Activated T-cell treated with anti-CD3 and anti-CD28 coated beads for 48 hours (primary cell): ENCODE data around the gene TMPRSS9.

Experiments used
- DNase-seq: peaks from one replicate; pipeline ENCODE4 v3.0.0-alpha.2; 2020; ENCODE audit warnings: low read depth

The TMPRSS9 gene

DNA sequence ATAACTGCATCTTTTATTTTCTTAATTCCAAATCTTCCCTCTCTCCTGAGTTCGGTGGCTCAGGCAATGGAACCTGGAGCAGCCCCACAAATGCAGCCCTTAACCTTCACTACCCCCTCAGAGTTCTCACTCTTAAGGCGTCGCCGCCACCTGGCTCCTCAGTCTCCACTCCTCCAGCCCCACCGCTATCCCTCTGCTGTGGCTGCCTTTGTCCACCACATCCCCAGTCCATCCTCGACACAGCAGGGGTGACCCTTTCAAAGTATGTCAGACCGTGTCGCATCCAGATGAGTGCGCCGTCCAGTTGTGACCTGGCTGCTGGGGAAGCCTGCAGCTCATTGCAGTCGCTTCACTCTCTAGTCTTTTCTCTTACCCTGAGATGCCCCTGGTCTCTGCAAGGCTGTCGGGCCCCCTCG is 30.6 kb upstream of the TMPRSS9 start:
- DNase-seq: no peak

DNA sequence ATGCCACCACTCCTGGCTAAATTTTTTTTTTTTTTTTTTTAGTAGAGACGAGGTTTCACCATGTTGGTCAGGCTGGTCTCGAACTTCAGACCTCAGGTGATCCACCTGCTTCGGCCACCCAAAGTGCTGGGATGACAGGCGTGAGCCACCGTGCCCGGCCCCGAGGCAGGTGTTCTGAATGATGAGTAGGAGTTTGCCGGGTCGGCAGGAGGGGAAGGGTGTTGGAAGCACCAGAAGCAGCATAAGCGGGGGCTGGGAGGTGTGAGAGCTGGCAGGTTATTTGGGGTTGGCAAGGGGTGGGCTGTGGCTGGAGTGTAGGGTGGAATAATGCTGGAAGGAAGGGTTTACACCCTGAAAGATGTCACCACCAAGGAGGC is 29.8 kb upstream of the TMPRSS9 start:
- DNase-seq: no peak

DNA sequence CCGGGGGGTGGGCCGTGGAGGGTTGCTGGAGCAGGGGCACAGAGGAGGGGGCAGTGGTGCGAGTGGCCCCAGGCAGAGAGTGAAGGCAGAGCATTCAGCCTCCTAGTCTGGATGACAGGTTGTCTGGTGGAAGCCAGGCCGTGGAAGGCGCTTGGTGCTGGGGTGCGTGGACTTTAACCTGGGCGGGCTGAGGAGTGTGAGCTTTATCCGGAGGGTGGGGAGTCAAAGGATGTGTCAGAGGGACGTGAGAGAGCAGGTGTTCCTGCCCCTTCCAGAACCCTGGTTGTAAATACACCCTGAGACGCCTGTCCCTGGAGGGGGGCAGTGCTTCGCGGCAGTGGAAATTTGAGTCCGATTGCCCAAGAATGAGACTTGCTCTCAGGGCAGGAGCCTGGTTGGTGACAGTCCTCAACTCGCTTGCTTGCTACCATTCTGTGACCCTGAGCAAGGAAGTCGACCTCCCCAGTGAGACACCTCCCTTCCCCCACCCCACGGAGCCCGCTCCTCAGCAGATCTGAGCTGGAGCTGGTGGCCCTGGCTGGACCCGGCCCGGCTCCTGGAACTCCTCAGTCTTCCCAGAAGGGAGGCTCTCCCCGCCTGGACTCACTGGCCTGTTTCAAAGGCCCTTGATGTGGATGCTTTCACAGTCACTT is 29.3 kb upstream of the TMPRSS9 start:
- DNase-seq: no peak

DNA sequence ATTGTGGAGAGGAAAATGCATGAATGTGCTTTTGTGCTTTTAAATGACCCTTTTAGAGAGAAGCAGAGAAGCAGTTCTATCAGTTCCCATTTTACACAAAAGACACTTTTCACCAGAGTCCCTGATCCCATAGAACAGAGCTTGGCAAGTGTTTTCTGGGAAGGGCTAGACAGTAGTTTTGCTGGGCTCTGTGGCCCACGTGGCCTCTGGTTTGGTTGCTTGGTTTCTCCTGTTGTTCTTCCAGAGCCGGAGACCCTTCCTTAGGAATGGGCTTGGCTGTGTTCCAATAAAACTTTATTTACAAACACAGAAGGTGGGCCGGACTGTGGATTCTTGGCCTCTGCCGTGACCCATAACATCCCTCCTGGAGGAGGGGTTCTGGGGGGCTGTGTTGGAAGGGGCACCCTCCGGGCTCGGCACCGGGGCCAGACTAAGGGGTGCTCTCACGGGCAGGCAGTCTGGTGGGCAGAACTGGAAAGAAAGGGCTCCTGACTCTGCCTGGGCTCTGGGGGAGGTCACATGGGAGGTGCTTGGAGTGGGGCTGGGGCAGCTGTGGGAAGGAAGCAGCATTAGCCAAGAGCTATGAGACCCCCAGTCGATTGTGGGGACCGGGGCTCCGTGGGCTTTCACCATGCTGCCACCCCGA is 28.3 kb upstream of the TMPRSS9 start:
- no peak for DNase-seq

DNA sequence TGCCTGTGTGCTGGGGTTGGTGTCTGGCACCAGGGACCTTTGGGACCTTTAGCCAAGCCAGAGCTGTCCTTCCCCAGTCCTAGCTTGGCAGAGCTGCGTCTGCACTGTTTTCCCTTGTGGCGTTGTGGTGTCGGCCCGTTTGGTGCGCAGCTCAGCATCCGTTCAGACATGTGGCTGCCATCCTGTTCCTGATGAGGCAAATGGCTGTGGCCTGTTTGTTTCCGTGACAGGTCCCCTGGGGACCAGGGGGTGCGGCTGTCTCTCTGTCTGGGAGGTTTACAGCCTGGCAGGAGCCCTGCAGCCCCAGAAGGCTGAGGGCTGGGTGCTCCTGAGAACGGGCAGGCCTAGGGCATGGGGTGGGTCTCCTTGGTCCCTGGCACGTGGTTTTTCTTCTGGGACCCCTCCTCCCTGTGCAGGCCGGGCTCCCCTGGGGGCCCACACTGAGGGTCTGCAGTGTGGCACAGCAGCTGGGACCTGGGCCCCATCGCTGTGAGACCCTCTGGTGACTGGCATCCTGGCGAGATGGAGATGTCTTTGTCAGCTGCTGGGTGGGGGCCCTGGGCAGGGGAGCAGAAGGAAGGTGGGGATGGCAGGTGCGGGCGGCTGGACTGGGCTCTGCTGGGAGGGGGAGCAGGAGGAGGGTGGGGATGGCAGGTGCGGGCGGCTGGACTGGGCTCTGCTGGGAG is 27.6 kb upstream of the TMPRSS9 start:
- no peak for DNase-seq

DNA sequence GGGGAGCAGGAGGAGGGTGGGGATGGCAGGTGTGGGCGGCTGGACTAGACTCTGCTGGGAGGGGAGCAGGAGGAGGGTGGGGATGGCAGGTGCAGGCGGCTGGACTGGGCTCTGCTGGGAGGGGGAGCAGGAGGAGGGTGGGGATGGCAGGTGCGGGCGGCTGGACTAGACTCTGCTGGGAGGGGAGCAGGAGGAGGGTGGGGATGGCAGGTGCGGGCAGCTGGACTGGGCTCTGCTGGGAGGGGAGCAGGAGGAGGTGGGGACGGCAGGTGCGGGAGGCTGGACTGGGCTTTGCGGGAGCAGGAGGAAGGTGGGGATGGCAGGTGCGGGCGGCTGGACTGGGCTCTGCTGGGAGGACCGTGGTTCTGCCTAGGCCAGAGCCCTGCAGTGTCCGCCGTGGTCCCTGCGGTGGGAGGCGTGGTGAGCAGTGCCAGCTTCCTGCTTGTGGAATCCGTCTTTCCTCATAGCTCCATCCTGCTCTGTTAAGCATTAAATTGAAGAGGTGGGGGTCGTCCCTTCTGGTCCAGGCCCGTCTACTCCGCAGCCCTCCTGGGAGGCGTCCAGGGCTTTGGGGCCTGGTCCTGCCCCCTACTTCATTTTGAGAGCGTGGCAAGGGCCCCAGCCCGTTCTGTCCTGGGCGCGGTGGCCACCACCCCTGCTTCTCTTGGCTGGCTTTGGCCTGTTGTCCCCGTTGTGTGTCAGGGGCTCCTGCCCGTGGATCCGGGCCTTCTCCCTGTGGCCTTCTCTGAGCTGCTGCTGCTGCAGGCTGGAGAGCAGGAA is 26.8 kb upstream of the TMPRSS9 start:
- no peak for DNase-seq

DNA sequence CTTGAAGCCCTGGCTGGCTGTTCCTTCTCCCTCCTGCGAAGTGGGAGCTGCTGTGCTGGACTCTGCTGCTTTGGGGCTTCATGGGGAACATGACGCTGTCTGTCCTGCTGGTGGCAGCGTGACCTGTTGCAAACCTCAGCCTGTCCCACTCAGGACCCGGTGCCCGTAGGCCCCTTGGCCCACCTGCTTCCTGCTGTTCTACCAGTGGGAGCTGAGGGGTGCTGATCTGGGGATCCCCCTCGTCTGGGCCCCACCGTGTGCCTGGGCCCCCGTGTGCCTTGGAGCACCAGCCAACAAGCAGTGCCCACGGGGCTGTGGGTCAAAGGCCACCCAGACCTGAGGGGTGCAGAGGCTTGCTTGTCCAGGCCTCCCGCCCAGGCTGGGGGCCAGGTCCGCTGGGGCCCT is 26.3 kb upstream of the TMPRSS9 start:
- no peak for DNase-seq

DNA sequence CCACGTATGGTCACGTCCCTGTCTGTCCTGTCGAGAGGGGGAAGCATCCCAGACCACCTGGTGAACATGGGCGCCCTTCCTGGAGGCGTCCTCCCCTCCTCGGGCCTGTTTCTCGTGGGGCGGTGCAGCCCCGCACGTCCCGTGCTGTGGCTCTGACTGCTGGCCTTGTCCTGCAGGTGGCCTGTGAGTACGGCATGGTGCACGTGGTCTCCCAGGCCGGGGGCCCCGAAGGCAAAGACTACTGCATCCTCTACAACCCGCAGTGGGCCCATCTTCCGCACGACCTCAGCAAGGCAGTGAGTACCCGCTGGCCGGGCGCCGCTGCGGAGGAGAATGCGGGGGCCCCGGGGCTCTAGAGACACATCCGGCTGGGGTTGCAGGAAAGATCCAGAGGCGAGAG is 25.6 kb upstream of the TMPRSS9 start:
- DNase-seq: no peak

DNA sequence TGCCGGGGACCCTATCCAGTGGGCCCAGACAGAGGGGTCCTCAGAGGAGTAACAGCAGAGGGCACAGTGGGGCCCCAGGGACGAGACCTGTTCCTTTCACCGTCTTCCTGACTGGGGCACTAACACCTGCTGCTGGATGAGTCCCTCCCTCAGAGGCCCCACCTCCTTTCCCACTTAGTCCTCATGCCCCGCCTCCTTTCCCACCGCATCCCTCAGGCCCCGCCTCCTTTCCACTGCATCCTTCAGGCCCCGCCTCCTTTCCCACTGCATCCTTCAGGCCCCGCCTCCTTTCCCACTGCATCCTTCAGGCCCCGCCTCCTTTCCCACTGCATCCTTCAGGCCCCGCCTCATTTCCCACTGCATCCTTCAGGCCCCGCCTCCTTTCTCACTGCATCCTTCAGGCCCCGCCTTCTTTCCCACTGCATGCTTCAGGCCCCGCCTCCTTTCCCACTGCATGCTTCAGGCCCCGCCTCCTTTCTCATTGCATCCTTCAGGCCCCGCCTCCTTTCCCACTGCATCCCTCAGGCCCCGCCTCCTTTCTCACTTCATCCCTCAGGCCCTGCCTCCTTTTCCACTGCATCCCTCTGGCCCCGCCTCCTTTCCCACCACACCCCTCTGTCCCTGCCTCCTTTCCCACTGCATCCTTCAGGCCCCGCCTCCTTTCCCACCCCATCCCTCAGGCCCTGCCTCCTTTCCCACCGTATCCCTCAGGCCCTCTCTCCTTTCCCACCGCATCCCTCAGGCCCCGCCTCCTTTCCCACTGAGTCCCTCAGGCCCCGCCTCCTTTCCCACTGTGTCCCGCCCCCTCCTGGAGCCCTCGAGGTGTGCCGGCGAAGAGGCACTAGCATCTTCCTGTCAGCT is 24.8 kb upstream of the TMPRSS9 start:
- DNase-seq: no peak

DNA sequence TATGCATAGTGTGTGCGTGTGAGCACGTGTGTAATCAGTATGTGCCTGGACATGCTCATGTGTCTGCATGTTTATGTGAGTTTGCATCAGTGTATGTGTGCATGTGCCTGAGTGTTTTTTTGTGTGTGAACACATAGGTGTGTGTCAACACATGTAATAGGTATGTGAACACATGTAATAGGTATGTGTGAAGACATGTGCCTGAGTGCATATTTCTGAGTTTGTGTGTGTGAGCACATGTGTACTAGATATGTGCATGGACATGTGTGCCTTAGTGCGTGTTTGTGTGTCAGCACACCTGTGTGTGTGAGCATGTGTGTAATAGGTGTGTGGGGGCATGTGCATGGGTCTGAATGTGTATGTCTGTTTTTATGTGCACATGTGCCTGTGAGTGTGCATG is 24.2 kb upstream of the TMPRSS9 start:
- DNase-seq: no peak

DNA sequence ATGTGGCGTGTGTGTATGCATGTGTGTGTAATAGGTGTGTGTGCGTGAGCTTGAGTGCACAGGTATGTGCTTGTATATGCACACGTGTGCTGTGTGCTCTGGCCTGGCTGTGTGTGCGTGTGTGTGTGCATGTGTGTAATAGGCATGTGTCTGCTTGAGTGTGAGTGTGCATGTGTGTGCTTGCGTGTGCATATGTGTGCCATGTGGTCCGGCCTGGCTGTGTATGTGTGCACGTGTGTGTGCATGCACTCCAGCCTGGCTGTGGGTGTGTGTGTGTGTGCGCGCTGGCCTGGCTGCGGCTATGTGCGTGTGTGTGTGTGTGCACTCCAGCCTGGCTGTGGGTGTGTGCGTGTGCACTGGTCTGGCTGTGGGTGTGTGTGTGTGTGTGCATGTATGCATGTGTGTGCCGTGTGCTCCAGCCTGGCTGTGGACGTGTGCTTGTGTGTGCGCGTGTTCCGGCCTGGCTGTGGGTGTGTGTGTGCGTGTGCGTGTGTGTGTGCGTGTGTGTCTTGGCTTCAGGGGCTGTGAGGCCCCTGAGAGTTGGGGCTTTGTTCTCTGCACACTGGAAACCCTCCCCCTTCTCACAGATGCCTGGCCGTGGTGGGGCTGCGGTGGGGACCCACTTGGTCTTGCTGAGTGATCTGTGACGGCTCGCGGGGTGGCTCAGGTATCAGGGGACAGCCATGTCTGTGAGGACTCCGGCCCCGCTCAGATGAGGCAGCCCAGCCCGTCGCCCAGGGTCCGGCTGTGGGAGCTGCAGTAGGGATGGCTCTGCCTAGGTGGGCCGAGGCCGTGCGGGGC is 23.3 kb upstream of the TMPRSS9 start:
- DNase-seq: no peak

DNA sequence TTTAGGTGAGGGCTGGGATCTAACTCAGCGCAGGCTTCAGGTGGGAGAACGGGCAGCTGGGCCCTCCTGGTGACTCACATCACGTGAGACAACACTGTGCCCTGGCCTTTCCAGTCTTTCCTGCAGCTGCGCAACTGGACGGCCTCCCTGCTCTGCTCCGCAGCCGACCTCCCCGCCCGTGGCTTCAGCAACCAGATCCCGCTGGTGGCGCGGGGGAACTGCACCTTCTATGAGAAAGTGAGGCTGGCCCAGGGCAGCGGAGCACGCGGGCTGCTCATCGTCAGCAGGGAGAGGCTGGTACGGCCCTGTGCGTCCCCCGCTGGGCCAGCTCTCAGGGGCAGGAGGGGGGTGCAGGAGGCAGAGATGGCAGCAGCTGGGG is 22.7 kb upstream of the TMPRSS9 start:
- no peak for DNase-seq

DNA sequence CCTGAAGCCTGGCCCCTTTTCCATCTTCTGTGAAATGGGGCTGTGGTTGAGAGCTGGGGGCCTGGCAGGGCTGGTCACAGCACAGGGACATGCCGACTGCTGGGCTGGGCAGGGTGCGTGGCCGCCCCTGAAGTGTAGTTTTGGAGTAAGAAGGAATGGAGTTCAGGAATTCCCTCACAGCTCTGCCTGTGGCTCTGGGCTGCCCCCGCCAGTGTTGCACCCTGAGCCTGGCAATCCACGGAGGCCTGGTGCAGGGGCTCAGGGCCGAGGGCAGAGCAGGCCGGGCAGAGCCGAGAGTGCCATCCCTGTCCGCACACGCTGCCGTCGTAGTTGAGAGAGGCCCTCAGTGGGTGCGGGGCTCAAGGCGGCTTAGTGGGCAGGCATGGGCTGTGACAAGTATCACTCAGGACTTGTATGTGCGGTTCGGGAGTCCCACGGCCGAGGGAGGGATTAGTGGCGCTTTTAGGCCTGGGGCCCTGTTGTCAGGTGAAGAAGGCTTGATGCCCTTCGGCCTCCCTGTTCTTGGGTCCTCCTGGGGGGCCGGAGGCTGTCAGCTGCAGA is 21.9 kb upstream of the TMPRSS9 start:
- no peak for DNase-seq

DNA sequence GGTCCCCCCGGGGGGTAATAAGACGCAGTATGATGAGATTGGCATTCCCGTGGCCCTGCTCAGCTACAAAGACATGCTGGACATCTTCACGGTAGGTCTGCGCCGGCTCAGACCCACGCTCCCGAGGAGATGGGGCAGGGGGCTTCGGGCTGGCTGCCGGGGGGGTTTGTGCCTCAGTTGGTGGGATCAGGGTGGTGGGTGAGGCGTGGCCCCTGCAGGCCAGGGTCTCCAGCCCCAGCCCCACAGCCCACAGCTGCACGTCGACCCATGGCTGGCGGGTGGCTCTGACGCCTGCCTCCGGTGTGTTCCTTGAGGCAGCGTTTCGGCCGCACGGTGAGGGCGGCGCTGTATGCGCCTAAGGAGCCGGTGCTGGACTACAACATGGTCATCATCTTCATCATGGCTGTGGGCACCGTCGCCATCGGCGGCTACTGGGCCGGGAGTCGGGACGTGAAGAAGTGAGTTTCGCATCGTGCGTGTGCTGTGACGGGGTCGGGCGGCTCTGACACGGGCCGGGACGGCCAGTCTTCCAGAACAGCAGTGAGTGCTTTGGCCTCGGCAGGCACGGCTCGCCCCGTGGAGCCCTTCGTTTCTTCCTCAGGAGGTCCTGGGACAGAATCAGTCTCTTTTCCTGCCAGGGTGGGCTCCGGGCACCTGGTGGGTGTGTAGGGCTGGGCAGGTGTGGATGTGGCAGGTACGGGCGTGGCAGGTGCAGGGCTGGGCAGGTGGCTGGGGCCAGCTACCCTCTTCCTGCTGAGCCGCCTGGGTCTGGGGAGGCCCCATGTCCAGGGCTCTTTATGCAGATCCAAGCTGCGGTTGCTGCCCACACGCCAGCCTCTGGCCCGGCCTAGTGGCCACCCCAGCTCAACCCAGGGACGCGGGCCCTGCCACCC is 21.1 kb upstream of the TMPRSS9 start:
- DNase-seq: no peak

DNA sequence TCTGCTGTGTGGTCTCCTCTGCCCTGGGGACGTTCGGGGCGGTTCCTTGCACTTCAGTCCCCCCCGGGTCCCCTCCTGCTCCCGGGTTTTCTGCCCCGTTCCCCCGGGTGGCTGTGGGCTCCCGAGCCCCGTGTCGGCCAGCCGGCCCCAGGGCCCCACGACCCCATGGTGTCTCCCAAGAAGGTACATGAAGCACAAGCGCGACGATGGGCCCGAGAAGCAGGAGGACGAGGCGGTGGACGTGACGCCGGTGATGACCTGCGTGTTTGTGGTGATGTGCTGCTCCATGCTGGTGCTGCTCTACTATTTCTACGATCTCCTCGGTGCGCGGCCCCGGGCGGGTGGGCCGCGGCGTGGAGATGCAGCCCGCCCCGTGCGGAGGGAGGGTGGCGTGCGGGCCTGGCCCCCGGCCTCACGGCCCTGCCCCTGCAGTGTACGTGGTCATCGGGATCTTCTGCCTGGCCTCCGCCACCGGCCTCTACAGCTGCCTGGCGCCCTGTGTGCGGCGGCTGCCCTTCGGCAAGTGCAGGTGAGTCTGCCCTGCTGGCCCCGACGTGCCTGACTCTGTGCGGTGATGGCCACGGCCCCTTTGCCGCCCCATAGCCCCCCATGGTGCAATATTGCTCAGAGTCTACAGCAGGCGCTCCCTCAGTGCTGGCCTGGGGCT is 20.3 kb upstream of the TMPRSS9 start:
- no peak for DNase-seq

DNA sequence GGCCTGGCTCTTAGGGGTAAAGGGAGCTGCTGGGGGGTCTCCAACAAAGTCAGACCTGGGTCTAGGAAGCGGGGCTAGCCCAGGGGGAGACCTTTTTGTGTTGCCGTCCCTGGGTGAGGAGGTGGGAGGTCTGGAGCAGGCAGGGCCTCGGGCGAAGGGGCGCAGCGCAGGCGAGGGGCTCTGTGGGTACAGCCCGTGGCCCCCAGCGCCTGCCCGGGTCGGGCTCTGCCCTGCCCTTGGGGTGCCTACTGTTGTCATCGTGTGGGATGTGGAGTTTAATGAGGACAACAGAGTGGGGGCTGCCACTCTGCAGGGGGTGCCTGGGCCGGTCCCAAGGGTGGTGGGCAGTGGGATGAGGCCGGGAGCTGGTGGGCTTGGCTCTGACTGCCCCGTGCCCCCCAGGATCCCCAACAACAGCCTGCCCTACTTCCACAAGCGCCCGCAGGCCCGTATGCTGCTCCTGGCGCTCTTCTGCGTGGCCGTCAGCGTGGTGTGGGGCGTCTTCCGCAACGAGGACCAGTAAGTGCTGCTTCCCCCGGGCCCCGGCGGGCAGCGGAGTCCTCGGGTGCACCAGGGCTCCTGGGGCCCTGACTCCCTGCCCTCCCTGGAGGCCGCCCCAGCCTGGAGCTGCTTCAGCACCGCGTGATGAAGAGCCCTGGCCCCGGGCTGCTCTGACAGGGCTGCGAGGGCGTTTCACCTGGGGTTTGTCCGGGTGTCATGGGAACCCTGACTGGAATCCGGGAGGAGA is 19.4 kb upstream of the TMPRSS9 start:
- DNase-seq: no peak

DNA sequence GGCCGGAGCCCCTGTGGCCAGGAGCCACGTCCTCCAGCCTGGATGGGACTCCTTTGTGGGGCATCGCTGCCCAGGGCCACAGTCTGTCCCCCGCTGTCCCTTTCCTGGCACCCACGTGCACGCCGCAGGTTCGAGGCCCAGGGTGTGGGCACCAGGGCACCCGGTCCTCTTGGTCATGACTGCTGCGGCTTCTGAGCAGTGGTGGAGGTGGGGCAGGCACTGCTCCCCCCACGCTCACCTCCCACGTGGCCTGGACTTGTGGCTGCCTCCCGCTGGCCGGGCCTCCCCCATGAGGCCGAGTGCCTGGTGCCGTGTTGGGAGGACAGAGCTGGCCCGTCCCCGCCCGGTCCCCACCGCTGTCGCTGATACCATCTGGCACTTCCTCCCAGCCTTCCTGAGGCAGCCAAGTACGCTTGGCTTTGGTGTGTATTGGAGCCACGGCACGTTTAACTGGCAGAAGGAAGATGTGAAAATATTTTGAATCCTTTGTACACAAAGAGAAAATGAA is 18.8 kb upstream of the TMPRSS9 start:
- DNase-seq: no peak

DNA sequence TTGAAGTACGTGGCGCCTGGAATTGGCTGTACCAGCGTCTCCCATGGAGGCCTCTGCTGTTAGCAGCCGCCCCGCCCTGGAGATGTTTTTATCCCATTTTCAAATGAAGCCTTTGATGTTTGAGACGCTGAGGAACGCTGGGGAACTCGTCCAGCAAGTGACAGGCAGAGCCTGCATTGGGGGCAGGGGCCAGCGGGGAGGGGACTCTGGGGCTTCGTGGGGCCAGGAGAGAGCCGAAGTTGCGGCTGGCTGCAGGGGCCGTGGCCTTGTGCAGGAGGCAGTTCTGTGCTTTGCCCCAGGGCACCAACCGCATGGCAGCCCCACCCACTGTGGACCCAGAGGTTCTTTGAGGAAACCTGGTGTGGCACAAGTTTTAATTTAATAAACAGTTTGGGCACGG is 18.1 kb upstream of the TMPRSS9 start:
- no peak for DNase-seq
